HG02678 (cell line): ENCODE results near the gene CAPN15.
A peak's percentile ranks its signal among the peaks of the same experiment; 100 is the strongest.
"Not testable (repeated sequence)": the region's sequence is repeated elsewhere in the genome, so short reads cannot be mapped to it uniquely, and the experiment has no call there.

ENCODE experiments used
- ATAC-seq: cut with Tn5 transposase; IDR thresholded peaks from one replicate; pipeline ENCODE4 v1.9.1; 2021; ENCODE audit warnings: mild to moderate bottlenecking, moderate library complexity; ENCODE audit not compliant: unreplicated experiment

Gene CAPN15

DNA sequence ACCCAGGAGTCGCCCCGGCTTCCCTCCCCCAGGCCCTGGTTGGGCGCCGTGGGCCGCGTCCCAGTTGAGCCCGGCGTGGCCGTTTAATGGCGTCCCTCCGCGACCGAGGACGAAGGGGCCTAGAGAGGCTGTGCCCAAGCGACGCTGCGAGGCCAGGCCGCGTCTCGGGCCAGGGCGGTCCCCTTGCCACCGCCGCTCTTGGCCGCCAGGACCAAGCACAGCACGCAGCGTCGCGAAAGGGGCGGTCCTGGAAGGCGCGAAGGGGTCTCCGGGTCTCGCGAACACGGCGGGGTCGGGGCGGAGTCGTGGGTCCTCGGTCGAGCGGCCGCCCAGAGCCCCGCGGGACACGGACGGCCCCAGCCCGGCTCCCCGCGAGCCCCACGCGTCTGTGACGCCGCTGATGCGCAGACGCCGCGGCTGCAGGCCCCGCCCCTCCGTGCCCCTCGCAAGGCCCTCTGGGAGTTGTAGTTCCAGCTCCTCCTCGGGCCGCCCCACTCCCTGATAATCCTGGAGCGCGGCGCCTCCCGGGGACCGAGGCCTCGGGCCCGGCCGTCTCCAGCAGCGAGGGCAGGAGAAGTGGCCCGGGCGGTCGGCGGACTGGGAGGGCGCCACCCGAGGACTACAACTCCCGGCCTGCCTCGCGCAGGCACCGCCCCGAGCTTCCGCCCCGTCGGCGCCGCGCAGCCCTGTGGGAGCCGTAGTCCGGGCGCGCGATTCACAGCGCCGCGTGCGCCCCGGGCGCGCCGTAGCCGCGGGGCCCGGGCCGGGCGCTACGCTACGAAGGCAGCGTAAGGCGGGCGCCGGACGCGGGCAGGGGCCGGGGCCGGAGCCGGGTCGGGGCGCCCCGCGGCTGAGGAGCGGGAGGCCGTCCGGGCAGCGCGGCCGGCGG lies at the start of gene CAPN15:
Gene CAPN15 (plus strand): TSS at position 698 of the 889 bp plus-strand sequence. CDS start 19,127 bp downstream, outside the sequence.
- peak; percentile 73 for ATAC-seq

DNA sequence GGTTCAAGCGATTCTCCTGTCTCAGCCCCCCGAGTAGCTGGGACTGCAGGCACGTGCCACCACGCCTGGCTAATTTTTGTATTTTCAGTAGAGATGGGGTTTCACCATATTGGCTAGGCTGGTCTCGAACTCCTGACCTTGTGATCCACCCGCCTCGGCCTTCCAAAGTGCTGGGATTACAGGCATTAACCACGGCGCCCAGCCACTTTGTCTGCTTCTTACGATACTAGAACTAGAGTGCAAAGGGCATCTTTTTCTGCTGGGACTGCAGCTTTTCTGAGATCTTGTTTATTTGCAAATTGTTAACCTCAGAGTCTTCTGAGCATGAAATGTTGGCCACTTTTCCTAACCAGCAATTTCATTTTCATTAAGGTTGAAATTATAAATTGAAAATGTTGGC lies 49.2 kb upstream of the CAPN15 start:
- ATAC-seq, result not testable (repeated sequence)

GRCh38 chr16:482468-483185 lies 44.9 kb upstream of the CAPN15 start:
- no peak for ATAC-seq

DNA sequence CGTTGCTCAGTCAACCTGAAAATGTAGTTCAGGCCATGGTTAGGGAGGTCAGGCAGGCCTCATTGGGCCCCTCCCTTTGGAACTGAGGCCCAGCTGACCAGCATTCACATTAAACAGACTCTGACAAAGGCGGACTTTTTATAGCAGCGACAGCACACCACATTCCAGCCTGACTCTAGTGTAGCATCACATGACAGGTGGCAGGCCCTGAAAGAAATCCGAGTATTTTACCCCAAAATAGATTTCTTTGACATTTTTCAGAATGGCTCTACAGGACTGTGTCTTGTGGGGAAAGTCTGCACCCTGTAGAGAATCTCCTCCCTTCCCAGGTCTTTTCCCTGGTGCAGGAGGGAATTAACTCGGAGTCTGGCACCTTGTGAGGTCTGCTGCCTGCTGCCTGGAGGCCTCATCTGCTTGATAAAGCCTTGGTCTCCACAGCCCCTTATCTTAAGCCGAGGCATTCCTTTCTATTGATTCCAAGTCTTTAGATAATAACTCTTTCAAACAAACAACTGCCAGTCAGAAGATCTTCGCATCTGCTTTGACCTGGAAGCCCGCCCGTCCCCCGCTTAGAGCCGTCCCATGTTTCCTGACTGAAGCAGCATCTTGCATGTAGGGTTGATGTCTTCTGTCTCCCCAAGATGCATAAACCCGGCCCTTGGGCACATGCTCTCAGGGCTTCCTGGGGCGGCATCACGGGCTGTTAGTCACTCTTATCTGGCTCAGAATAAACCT lies 44.0 kb upstream of the CAPN15 start:
- ATAC-seq, result no peak

GRCh38 chr16:489606-490005 lies 37.9 kb upstream of the CAPN15 start:
- no peak for ATAC-seq

DNA sequence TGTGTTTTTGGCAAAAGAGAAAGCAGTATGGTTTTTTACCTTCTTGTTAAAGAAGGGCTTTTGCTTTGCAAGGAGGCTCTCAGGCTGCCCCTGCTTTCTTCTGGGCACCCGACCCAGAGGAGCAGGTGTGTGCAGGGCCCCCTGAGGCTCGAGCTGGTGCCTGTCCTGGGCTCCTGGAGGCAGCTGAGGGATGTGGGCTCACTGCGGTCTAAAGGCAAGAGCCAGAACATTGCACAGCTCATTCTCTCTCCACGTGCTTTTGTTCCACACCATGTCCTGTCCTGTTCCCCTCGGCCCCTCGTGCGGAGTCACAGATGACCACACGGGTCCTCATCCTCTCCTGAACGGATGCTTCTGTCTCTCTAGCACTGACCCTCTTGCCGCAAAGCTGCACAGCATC lies 36.7 kb upstream of the CAPN15 start:
- ATAC-seq, result no peak

- ATAC-seq, result no peak
Observed at GRCh38 chr16:491220-491919, 36.1 kb upstream of the CAPN15 start.

DNA sequence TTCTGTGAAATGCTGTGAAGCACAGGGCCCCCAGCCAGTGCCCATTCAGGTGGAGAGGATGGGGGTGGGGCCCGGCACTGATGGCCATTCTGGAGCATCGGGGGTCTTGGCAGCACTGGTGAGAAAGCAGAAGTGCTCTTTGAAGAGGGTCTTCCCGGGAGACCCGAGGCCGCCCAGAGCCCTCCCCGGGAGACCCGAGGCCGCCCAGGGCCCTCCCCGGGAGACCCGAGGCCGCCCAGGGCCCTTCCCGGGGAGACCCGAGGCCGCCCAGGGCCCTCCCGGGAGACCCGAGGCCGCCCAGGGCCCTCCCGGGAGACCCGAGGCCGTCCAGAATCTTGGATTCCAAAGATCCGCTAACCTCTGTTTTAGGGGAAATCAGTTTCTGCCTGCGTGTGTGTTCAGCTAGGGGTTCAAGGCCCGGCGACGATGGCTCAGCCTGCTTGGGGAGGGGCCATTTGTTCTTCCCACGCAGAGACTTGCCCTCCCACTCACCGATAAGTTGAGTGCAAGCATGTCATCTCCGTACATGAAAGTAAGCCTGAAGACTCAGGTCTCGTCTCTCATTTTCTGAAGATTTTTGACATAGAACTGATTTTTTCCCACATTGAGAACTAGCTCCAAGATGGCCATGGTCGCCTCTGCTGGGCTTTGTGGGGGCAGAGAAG lies 35.2 kb upstream of the CAPN15 start:
- ATAC-seq, result no peak

DNA sequence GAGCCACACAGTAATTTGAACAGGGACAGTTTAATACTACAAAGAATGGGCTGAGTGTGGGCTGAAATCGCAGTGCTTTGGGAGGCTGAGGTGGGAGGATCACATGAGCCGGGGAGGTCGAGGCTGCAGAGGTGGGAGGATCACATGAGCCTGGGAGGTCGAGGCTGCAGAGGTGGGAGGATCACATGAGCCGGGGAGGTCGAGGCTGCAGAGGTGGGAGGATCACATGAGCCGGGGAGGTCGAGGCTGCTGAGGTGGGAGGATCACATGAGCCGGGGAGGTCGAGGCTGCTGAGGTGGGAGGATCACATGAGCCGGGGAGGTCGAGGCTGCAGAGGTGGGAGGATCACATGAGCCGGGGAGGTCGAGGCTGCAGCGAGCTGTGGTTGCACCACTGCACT lies 32.8 kb upstream of the CAPN15 start:
- ATAC-seq, result not testable (repeated sequence)

DNA sequence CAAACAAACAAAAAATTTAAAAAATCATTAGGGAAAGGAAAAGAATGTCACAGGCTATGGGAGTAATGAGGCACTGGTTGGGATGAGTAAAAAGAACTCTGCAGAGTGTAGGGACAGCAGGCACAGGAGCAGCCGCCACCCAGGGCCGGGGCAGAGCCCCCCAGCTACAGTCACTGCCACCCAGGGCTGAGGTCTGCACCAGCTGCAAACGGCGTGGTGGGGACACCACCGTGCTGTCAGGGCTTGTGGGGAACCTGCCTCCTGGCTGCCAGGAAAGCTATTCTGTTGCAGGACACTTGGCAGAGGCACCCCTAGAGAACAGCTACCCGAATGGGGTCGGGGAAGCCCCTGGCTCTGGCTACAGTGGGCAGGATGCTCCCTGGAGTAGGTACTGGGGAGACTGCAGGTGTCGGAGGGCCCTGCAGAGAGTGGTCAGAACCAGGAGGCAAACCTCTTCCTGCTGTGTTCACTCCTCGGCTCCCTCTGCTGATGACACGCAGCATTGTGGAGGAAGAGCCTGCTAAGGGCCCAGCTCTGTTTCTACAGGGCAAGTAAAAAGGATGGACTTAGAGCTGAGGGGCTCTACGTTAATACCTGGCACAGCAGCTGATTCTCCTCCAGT lies 32.3 kb upstream of the CAPN15 start:
- no peak for ATAC-seq

DNA sequence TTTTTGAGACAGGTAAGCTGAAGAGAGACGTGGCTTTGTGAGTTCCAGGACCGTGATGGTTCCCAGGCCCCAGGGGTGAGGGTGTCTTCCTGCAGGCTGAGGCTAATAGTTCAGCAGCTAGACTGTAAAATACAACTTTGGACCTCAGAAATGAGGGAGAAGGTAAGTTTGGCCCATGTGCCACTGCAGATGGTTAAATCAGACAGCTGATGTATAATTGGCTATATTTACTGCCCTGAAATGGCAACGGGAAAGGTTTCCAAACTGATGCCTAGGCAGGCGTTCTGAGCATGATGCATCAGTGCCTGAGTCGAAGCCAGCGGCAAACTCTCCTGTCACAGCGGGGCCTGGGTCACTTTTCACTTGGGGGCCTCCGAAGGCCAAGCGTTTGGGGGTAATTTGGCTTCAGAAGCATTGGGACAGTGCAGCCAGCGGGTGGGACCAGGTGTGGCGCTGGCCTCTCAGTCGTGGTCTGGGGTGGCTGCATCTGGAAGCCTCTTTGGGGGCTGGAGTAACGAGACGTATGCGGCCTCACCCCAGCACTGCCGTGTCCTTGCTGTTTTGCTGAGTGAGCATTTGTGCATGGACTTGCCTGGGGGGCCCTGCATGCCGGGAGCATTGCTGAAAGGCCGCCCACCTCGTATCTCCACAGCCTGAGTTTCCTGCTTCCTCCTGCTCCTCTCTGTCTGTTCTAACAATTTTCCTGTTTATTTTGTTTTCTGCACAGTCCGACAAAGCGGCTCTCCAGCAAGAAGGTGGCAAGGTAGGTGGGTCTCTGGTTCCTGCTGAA lies 31.2 kb upstream of the CAPN15 start:
- no peak for ATAC-seq

- no peak for ATAC-seq
Observed at GRCh38 chr16:497258-497657, 30.3 kb upstream of the CAPN15 start.

GRCh38 chr16:499924-500323 lies 27.6 kb upstream of the CAPN15 start:
- no peak for ATAC-seq

DNA sequence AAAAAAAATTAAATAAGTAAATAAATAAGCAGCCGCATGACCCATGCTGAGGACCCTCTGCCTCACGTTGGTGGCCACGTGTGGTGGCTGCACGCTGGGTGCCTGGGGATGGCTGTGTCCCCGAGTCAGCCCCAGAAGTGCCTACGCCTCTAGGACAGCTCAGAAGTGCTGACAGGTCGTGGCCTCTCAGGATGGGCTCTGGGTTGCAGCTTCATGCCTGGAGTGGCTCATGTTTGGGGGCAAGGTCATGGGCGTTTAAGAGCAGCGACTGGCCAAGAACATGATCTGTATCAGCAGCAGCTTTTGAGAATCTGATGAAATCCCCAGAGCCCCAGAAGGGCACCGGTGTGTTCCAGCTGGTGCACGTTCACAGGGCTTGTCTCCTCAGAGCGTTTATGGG lies 26.8 kb upstream of the CAPN15 start:
- no peak for ATAC-seq

GRCh38 chr16:502179-502943 lies 25.2 kb upstream of the CAPN15 start:
- no peak for ATAC-seq

DNA sequence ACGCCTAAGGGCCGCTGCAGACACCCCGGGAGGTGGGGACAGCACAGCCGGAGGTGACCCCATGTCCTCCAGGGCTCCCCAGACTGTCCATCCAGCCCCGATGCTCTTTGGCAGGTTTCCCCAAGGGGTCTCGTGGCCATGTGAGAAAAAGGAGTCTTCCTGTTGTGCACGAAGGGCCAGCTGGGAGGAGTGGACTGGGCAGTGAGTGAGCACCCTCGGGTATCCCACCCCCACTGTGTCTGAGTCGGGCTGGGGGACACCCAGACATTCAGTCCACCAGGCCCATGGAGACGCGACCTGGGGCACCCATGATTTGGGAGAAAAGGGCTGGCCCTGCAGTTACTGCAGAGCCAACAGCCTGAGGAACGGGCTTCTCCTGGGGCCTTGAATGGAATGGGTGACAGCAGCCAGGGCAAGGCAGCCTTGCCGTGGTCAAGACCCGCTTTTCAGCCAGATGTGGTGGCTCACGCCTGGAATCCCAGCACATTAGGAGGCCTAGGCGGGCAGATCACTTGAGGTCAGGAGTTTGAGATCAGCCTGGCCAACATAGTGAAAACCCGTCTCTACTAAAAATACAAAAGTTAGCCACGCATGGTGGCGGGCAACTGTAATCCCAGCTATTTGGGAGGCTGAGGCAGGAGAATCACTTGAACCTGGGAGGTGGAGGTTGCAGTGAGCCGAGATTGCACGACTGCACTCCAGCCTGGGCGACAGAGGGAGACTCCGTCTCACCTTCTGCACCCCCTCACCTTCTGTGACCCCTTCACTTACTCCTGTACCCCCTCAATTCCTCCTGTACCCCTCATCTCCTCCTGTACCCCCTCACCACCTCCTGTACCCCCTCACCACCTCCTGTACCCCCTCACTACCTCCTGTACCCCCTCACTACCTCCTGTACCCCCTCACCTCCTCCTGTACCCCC lies 24.1 kb upstream of the CAPN15 start:
- ATAC-seq, result no peak
